PC-3 (cell line): ENCODE results near the gene FEM1C. TPM values are rescaled to one million over a fixed set of nuclear protein-coding genes. Genes with fewer than 3 reads are reported as not detected.
A peak's percentile ranks its signal among the peaks of the same experiment; 100 is the strongest.

ENCODE experiments used
- ATAC-seq: fragments of 200-7000 bp; cut with Tn5 transposase; 2 replicates; pipeline ENCODE4 v1.9.1; 2020; ENCODE audit warnings: mild to moderate bottlenecking, moderate library complexity
- BruUV-seq: library from RNA; stranded (reverse); fragments of 400-500 nt; replicated peaks from 2 replicates; lab custom pipeline; 2021; lab: Mats Ljungman, UMichigan
- CTCF ChIA-PET: fragments of 300-600 bp; sonication (Branson Sonifier 250); formaldehyde crosslinking; loops from one replicate; lab custom pipeline; 2022; ENCODE audit warnings: antibody characterized with exemption; lab: Charles Lee
- POLR2A ChIA-PET: fragments of 300-600 bp; sonication (Branson Sonifier 250); formaldehyde crosslinking; loops from one replicate; lab custom pipeline; 2022; ENCODE audit warnings: antibody characterized with exemption; ENCODE audit not compliant: unreplicated experiment; lab: Charles Lee
- DNase-seq: peaks from one replicate; pipeline ENCODE4 v3.0.0-alpha.2; 2015
- H2AFZ ChIP-seq: fragments of 300-600 bp; sonication (generic); 2 replicates; pipeline ENCODE4 v1.6.0; 2016; ENCODE audit warnings: antibody characterized with exemption, low read length
- H3F3A ChIP-seq: fragments of 300-600 bp; sonication (generic); one replicate; pipeline ENCODE4 v1.6.0; 2017; ENCODE audit warnings: antibody characterized with exemption, low read length, control low read depth, mild to moderate bottlenecking; ENCODE audit not compliant: unreplicated experiment
- H3K27ac ChIP-seq: fragments of 300-600 bp; sonication (generic); 2 replicates; pipeline ENCODE4 v1.5.1; 2016; ENCODE audit warnings: mild to moderate bottlenecking, low read length
- H3K27me3 ChIP-seq: fragments of 300-600 bp; sonication (generic); 2 replicates; pipeline ENCODE4 v1.6.1; 2016; ENCODE audit warnings: low read length, mixed read lengths
- H3K36me3 ChIP-seq: fragments of 300-600 bp; sonication (generic); 2 replicates; pipeline ENCODE4 v1.6.1; 2016; ENCODE audit warnings: low read depth, mixed run types, low read length, mixed read lengths
- H3K4me1 ChIP-seq: fragments of 300-600 bp; sonication (generic); 2 replicates; pipeline ENCODE4 v1.5.1; 2016; ENCODE audit warnings: low read length; ENCODE audit not compliant: insufficient read depth
- H3K4me2 ChIP-seq: fragments of 300-600 bp; sonication (generic); 2 replicates; pipeline ENCODE4 v1.6.0; 2016; ENCODE audit warnings: low read length
- H3K4me3 ChIP-seq: fragments of 300-600 bp; sonication (generic); 2 replicates; pipeline ENCODE4 v1.5.1; 2016; ENCODE audit warnings: mild to moderate bottlenecking, low read length, mixed read lengths
- H3K79me2 ChIP-seq: fragments of 300-600 bp; sonication (generic); 2 replicates; pipeline ENCODE4 v1.6.1; 2017; ENCODE audit warnings: low read length, mixed read lengths
- H3K9ac ChIP-seq: fragments of 300-600 bp; sonication (generic); 2 replicates; pipeline ENCODE4 v1.6.0; 2016; ENCODE audit warnings: mild to moderate bottlenecking, low read length
- H3K9me2 ChIP-seq: fragments of 300-600 bp; sonication (generic); replicated peaks from 2 replicates; pipeline ENCODE4 v1.6.1; 2016; ENCODE audit warnings: mixed run types, low read length, mixed read lengths
- H3K9me3 ChIP-seq: fragments of 300-600 bp; sonication (generic); 2 replicates; pipeline ENCODE4 v1.6.1; 2016; ENCODE audit warnings: low read length, mixed read lengths
- H4K20me1 ChIP-seq: fragments of 300-600 bp; sonication (generic); 2 replicates; pipeline ENCODE4 v1.6.1; 2016; ENCODE audit warnings: low read length, mixed read lengths
- CTCF ChIP-seq: fragments of 300-600 bp; sonication (generic); conservative IDR thresholded peaks from 2 replicates; pipeline ENCODE4 v1.5.1; 2017; ENCODE audit warnings: antibody characterized with exemption, low read depth, mild to moderate bottlenecking, low read length
- EZH2 ChIP-seq: fragments of 300-600 bp; sonication (generic); IDR thresholded peaks from one replicate; pipeline ENCODE4 v1.6.1; 2017; ENCODE audit warnings: antibody characterized with exemption, mild to moderate bottlenecking, low read length; ENCODE audit not compliant: unreplicated experiment
- EZH2phosphoT487 ChIP-seq: fragments of 300-600 bp; sonication (generic); IDR thresholded peaks from 2 replicates; pipeline ENCODE4 v1.6.1; 2018; ENCODE audit warnings: mild to moderate bottlenecking, antibody characterized with exemption, low read length, borderline replicate concordance
- intact Hi-C: fragments of 100-400 bp; cut with micrococcal nuclease; formaldehyde crosslinking; loops from 2 replicates; pipeline ENCODE4 v1.9.0; 2023
- total RNA-seq: library from RNA; depleted of rRNA; stranded (reverse); fragments of >200 nt; gene quantifications from 2 replicates; pipeline ENCODE4 v1.2.3, GENCODE V29; 2014

Gene FEM1C
- total RNA-seq, 1 experiment from 2014 or later = 8.4 TPM

- ChIA-PET CTCF (no interaction called here), POLR2A (no interaction called here)
- H3K4me2 ChIP-seq = peak overlapping the region; percentile 45
- H3K9me3 ChIP-seq = no peaks in the 10 kb centered on the region
- intact Hi-C loops = loop anchor here (2.0 kb wide), 1 partner anchor 35 kb away; the partner anchor contains the start of gene FEM1C
- H3K79me2 ChIP-seq = no peaks in the 10 kb centered on the region
- H3K27me3 ChIP-seq = no peaks in the 10 kb centered on the region
- peaks cover 42% of the 10 kb centered on the region for H3K4me1 ChIP-seq
- no peaks in the 10 kb centered on the region for H3K9me2 ChIP-seq
- no peak overlapping the region for H3K9ac ChIP-seq
- no peaks in the 10 kb centered on the region for H4K20me1 ChIP-seq
- DNase-seq (peak; percentile 71), ATAC-seq (peak; percentile 89)
- TF ChIP-seq EZH2 = no peak
- no peak for TF ChIP-seq CTCF
- no peak for TF ChIP-seq EZH2phosphoT487
- H3F3A ChIP-seq = no peaks in the 10 kb centered on the region
- H3K4me3 ChIP-seq = no peak overlapping the region
- BruUV-seq = no TSS peak
- H3K36me3 ChIP-seq = no peaks in the 10 kb centered on the region
- H3K27ac ChIP-seq = peak overlapping the region; percentile 21; the same call in 1 of the 2 replicates
- H2AFZ ChIP-seq = no peak overlapping the region
Measured at GRCh38 chr5:115579747-115580173, 35.2 kb upstream of the FEM1C start.

- peak overlapping the region; percentile 45 for H3K4me2 ChIP-seq
- no TSS peak for BruUV-seq
- TF ChIP-seq EZH2phosphoT487 (no peak), CTCF (no peak), EZH2 (no peak)
- intact Hi-C loops = loop anchor here (2.0 kb wide), 1 partner anchor 34 kb away; the partner anchor contains the start of gene FEM1C
- no peaks in the 10 kb centered on the region for H4K20me1 ChIP-seq
- no peaks in the 10 kb centered on the region for H3K9me2 ChIP-seq
- ChIA-PET POLR2A (no interaction called here), CTCF (no interaction called here)
- no peak overlapping the region for H3K9ac ChIP-seq
- H3K79me2 ChIP-seq = no peaks in the 10 kb centered on the region
- H3K27me3 ChIP-seq = no peaks in the 10 kb centered on the region
- DNase-seq (no peak), ATAC-seq (peak; percentile 8)
- H3K36me3 ChIP-seq = no peaks in the 10 kb centered on the region
- peaks cover 39% of the 10 kb centered on the region for H3K4me1 ChIP-seq
- no peaks in the 10 kb centered on the region for H3F3A ChIP-seq
- no peak overlapping the region for H2AFZ ChIP-seq
- no peak overlapping the region for H3K4me3 ChIP-seq
- peak overlapping the region; percentile 21; the same call in 1 of the 2 replicates for H3K27ac ChIP-seq
- no peaks in the 10 kb centered on the region for H3K9me3 ChIP-seq
Measured at GRCh38 chr5:115579216-115579615, 34.6 kb upstream of the FEM1C start.

- H3K4me2 ChIP-seq = no peak overlapping the region
- intact Hi-C loops = loop anchor here (2.0 kb wide), 1 partner anchor 34 kb away; the partner anchor contains the start of gene FEM1C
- DNase-seq (no peak), ATAC-seq (no peak)
- H3K4me1 ChIP-seq = peaks cover 36% of the 10 kb centered on the region
- CTCF ChIA-PET = no interaction called here
- POLR2A ChIA-PET = no interaction called here
- H3K9ac ChIP-seq = no peak overlapping the region
- H3K9me3 ChIP-seq = no peaks in the 10 kb centered on the region
- H3K36me3 ChIP-seq = no peaks in the 10 kb centered on the region
- no peaks in the 10 kb centered on the region for H3K79me2 ChIP-seq
- no peaks in the 10 kb centered on the region for H3F3A ChIP-seq
- no peak overlapping the region for H3K27ac ChIP-seq
- BruUV-seq = no TSS peak
- TF ChIP-seq EZH2 (no peak), EZH2phosphoT487 (no peak), CTCF (no peak)
- no peaks in the 10 kb centered on the region for H3K27me3 ChIP-seq
- H4K20me1 ChIP-seq = no peaks in the 10 kb centered on the region
- no peaks in the 10 kb centered on the region for H3K9me2 ChIP-seq
- H2AFZ ChIP-seq = no peak overlapping the region
- H3K4me3 ChIP-seq = no peak overlapping the region
Measured at GRCh38 chr5:115578657-115579056, 34.1 kb upstream of the FEM1C start.
